Activated CD8-positive, alpha-beta memory T cell treated with anti-CD3 and anti-CD28 coated beads, Interleukin-2, amount 50 U/mL, for 48 hours (primary cell): Measurements from ENCODE around the gene ACO2.

Experiments
- DNase-seq: peaks from one replicate; pipeline ENCODE4 v3.0.0-alpha.2; 2020

The ACO2 gene

GRCh38 chr22:41573677-41574076, 104.8 kb downstream of the ACO2 start:
- no peak for DNase-seq

GRCh38 chr22:41574847-41575381, 106.0 kb downstream of the ACO2 start:
- no peak for DNase-seq

DNA sequence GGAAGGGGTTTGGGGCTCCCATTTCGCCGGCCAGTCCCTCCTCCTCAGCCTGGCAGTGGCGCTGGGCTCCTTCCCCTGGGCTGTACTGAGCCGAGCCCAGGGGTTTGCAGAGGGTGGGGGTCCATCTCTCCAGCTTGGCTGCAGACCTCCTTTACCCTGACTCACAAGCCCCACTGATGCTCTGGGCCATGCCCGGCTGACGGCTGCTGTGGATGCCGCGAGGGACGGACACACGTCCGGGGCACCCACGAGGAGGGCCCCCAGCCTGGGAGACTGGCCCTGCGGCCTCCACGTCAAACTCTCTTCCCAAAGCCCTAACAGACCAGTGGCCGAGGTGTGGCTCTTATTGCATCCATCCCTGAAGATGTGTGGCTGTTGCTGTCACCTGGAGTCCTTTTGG, 106.6 kb downstream of the ACO2 start:
- DNase-seq = no peak

DNA sequence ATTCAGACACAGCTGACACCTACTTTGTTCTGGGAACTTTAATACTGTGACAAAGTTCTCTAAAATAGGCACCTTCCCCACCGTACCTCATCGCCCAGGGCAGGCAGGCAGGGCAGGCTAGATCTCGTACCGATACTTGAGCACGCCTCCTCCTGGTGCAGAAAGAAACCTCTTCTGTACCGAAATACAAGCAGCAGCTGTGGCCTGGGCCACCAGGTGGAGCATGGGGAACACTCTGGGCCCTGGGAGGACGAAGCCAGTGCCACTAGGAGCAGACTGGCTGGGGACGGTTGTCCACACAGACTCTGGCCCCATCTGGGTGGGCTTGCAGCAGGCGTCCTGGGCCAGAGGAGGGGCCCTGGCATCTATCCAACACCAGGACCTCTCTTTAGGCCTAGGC, 108.0 kb downstream of the ACO2 start:
- peak; percentile 60 for DNase-seq

DNA sequence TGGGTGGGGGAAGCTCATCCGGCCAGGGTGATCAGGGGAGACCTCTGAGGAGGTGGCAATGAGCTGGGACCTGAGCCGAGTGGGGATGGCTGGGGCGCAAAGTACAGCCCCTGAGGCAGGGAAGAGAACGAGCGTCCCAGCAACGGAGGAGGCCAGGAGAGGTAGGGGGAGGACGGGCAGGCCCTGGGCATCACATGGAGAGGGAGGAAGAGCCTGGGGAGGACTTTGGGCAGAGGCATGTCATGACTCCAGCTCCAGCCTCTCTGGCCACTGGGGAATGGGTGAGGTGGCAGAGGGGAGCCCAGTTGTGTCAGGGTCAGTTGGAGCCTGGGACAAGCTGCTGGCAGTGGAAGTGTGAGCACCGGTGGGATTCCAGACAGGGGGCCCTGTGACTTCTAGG, 109.2 kb downstream of the ACO2 start:
- no peak for DNase-seq
